IMR-90 (cell line): ENCODE results near the gene PTGDR2.

Experiments used
- CTCF ChIP-seq: conservative IDR thresholded peaks from 2 replicates; pipeline ENCODE4 v1.5.1; 2012; ENCODE audit warnings: mild to moderate bottlenecking, low read depth, low read length, improper control_type of control experiment
- ELK1 ChIP-seq: fragments of 150-350 bp; IDR thresholded peaks from 2 replicates; pipeline ENCODE4 v1.6.1; 2016; ENCODE audit warnings: low read depth, mild to moderate bottlenecking, low read length, moderate library complexity, borderline replicate concordance
- FOS ChIP-seq: fragments of 150-350 bp; IDR thresholded peaks from 2 replicates; pipeline ENCODE4 v1.6.1; 2016; ENCODE audit warnings: low read depth, low read length
- MXI1 ChIP-seq: IDR thresholded peaks from 2 replicates; pipeline ENCODE4 v1.6.1; 2012; ENCODE audit warnings: low read depth, mild to moderate bottlenecking, low read length, moderate library complexity, borderline replicate concordance
- POLR2A ChIP-seq: IDR thresholded peaks from 2 replicates; pipeline ENCODE4 v1.6.1; 2012; ENCODE audit warnings: mild to moderate bottlenecking, low read depth, low read length
- RAD21 ChIP-seq: IDR thresholded peaks from 2 replicates; pipeline ENCODE4 v1.6.1; 2012; ENCODE audit warnings: low read length, improper control_type of control experiment
- RCOR1 ChIP-seq: IDR thresholded peaks from 2 replicates; pipeline ENCODE4 v1.6.1; 2012; ENCODE audit warnings: mild to moderate bottlenecking, low read length, improper control_type of control experiment; ENCODE audit not compliant: insufficient replicate concordance
- USF2 ChIP-seq: fragments of 150-350 bp; IDR thresholded peaks from 2 replicates; pipeline ENCODE4 v1.6.1; 2017; ENCODE audit warnings: mild to moderate bottlenecking, antibody characterized with exemption, low read length, low read depth

- TF ChIP-seq RCOR1 = no peak
- TF ChIP-seq CTCF = no peak
- no peak for TF ChIP-seq USF2
- no peak for TF ChIP-seq ELK1
- no peak for TF ChIP-seq FOS
- TF ChIP-seq POLR2A = no peak
- no peak for TF ChIP-seq RAD21
- no peak for TF ChIP-seq MXI1
Observed at GRCh38 chr11:60889869-60890311, 34.1 kb upstream of the PTGDR2 start.
